Ovary (tissue), 3 donors: ENCODE measurements around the gene PSMB10.

ENCODE experiments used
- CTCF ChIP-seq, 3 donors: fragments of 450-650 bp in 2 of 3; fragments of 200-600 bp in 1 of 3; IDR thresholded peaks; one replicate each; pipeline versions ENCODE4 v1.5.1 to v1.8.0; 2016 to 2022; ENCODE audit warnings: antibody characterized with exemption in 3 of 3, mild to moderate bottlenecking in 1 of 3
- EP300 ChIP-seq: sonication (generic); formaldehyde crosslinking; IDR thresholded peaks from one replicate; pipeline ENCODE4 v1.6.1; 2017; ENCODE audit warnings: antibody characterized with exemption
- POLR2A ChIP-seq: fragments of 450-650 bp; IDR thresholded peaks from one replicate; pipeline ENCODE4 v1.6.1; 2017; ENCODE audit warnings: antibody characterized with exemption, mild to moderate bottlenecking, moderate library complexity
- donor health status: DM: no; HTN: no; CAD: no.

DNA sequence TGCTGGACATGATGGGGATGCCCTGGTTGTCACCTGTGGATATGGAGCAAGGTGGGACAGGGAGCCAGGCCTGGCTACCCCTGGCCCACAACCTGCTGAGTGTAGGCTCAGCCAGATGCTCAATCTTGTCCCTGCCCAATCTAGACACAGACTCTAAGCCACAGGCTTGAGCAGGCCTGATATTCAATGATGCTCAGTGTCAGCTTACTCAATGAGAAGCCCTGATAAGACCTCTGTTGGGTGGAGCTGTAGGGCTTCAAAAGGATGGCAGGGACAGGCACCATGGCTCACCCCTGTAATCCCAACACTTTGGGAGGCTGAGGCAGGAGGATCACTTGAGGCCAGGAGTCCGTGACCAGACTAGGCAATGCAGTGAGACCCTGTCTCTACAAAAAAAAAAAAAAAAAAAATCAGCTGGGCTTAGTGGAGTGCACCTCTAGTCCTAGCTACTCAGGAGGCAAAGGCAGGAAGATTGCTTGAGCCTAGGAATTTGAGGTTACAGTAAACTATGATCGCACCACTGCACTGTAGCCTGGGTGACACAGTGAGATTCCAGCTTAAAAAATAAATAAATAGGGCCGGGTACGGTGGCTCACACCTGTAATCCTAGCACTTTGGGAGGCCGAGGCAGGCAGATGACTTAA lies 3.9 kb upstream of the PSMB10 start:
- TF ChIP-seq POLR2A (no peak), CTCF (IDR thresholded peaks at IDR 0.05) (no peak), EP300 (no peak)
